Tibial nerve (tissue), 3 donors: ENCODE results near the gene GDF15.

Experiments used
- POLR2A ChIP-seq, 2 donors: fragments of 450-650 bp; IDR thresholded peaks; one replicate each; pipeline ENCODE4 v1.6.1; 2017; ENCODE audit warnings: antibody characterized with exemption in 2 of 2, mild to moderate bottlenecking in 2 of 2, moderate library complexity in 2 of 2
- TF ChIP-seq, protein P1 (sequence below), 5 experiments: fragments of 200-600 bp in 3 of 5; fragments of 450-650 bp in 2 of 5; sonication (generic) in 3 of 5; IDR thresholded peaks; one replicate each; pipeline ENCODE4 v1.5.1; 2016 to 2019; ENCODE audit warnings: antibody characterized with exemption in 5 of 5, mild to moderate bottlenecking in 3 of 5, moderate library complexity in 2 of 5

DNA sequence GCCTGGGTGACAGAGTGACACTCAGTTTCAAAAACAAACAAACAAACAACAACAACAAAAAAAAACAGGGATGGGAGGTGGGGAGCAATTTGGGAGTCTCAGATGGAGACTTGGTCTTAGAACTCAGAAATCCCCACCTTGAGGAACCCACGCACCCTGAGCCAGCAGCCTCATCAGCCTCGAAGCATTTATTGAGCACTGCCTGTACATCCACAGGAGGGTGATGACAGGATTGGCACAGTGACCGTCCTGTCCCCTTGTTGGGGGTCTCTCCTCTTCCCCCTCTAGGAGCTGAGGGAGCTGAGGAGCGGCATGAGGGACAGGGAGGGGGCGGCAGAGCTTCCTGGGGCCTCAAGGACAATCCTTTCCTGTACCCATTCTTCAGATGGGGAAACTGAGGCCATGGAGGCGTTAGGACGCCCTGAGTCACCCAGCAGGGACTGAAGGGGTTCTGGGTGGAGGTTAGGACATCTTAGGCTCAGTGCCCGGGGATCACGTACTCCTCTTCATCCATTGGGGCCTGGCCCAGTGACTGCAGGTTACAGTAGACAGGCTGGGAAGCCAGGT, 5.6 kb downstream of the GDF15 start:
- TF ChIP-seq, protein P1, sequence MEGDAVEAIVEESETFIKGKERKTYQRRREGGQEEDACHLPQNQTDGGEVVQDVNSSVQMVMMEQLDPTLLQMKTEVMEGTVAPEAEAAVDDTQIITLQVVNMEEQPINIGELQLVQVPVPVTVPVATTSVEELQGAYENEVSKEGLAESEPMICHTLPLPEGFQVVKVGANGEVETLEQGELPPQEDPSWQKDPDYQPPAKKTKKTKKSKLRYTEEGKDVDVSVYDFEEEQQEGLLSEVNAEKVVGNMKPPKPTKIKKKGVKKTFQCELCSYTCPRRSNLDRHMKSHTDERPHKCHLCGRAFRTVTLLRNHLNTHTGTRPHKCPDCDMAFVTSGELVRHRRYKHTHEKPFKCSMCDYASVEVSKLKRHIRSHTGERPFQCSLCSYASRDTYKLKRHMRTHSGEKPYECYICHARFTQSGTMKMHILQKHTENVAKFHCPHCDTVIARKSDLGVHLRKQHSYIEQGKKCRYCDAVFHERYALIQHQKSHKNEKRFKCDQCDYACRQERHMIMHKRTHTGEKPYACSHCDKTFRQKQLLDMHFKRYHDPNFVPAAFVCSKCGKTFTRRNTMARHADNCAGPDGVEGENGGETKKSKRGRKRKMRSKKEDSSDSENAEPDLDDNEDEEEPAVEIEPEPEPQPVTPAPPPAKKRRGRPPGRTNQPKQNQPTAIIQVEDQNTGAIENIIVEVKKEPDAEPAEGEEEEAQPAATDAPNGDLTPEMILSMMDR (IDR thresholded peaks at IDR 0.05): no peak
- TF ChIP-seq POLR2A (IDR thresholded peaks at IDR 0.05): no peak
